Measurements from ENCODE around the gene ZNF780B.

Gene ZNF780B

DNA sequence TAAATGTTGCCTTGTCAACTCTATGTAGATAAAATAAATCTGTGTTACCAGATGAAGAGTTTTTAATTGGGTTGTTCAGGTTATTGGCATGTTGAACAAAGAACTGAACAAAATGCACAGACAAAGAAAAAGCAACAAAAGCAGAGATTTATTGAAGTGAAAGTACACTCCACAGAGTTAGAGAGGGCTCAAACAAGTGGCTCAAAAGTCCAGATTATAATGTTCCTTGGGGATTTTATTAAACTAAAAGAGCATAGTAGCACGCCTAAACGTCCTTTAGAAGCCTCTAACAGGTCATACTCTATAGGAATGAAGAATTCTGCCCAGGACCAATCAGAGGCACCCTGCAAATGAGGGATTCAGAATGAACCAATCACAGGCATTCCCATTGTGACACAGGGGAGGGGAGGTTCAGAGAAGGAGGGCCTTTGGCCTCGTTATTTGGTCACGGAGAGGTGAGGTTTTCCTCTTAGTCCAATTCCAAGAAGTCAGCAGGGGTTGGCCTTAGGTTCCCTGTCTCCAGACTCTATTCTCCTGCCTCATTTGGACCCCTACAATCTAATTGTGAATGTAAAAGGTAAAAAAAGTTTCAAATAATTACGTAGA lies 72.2 kb downstream of the ZNF780B start:
- H3K36me3 ChIP-seq (ENCODE audit: insufficient read depth, low read length) = peaks cover 32% of the 10 kb centered on the region
- H3K27me3 ChIP-seq (ENCODE audit: insufficient read depth, low read length) = no peaks in the 10 kb centered on the region
- H3K4me3 ChIP-seq (ENCODE audit: low read depth, low read length) = no peak overlapping the region
- H3K79me2 ChIP-seq (ENCODE audit: control insufficient read depth, insufficient read depth, low read length, unreplicated experiment) = peaks cover 2% of the 10 kb centered on the region
- no peak overlapping the region for H3K27ac ChIP-seq (ENCODE audit: low read depth, low read length)
- H3K4me1 ChIP-seq (ENCODE audit: control insufficient read depth, insufficient read depth, low read length, unreplicated experiment) = no peaks in the 10 kb centered on the region
- H2AFZ ChIP-seq (ENCODE audit: low read length, unreplicated experiment) = no peak overlapping the region

DNA sequence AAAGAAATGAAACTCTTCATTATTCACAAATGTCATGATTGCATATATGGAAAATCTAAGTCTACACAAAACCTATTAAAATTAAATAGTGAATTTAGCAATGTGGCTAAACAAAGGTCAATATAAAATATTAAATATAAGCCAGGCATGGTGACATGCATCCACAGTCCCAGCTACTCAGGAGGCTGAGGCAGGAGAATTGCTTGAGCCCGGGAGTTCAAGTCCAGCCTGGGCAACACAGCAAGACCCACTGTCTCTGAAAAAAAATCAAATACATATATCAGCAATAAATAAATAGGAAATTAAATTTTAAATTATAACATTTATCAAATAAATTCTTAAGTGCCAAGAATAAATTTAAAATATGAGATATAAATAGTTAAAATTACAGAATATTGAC lies 73.1 kb downstream of the ZNF780B start:
- no peak overlapping the region for H3K4me3 ChIP-seq (ENCODE audit: low read depth, low read length)
- peaks cover 39% of the 10 kb centered on the region for H3K36me3 ChIP-seq (ENCODE audit: insufficient read depth, low read length)
- H3K27ac ChIP-seq (ENCODE audit: low read depth, low read length) = no peak overlapping the region
- H3K4me1 ChIP-seq (ENCODE audit: control insufficient read depth, insufficient read depth, low read length, unreplicated experiment) = no peaks in the 10 kb centered on the region
- H3K27me3 ChIP-seq (ENCODE audit: insufficient read depth, low read length) = no peaks in the 10 kb centered on the region
- H3K79me2 ChIP-seq (ENCODE audit: control insufficient read depth, insufficient read depth, low read length, unreplicated experiment) = no peaks in the 10 kb centered on the region
- no peak overlapping the region for H2AFZ ChIP-seq (ENCODE audit: low read length, unreplicated experiment)

All from ACC112 (cell line).